Thyroid gland (tissue), 4 donors: ENCODE measurements around the gene TPBGL.

ENCODE experiments used
- POLR2A ChIP-seq, 2 donors: fragments of 450-650 bp; IDR thresholded peaks; one replicate each; pipeline ENCODE4 v1.6.1; 2017; ENCODE audit warnings: antibody characterized with exemption in 2 of 2, mild to moderate bottlenecking in 2 of 2, moderate library complexity in 1 of 2
- TF ChIP-seq, protein P1 (sequence below), 6 experiments: fragments of 200-600 bp in 3 of 6; fragments of 450-650 bp in 3 of 6; sonication (generic) in 3 of 6; IDR thresholded peaks; one replicate each; pipeline ENCODE4 v1.5.1; 2016 to 2019; ENCODE audit warnings: antibody characterized with exemption in 6 of 6, mild to moderate bottlenecking in 2 of 6, inconsistent platforms in 1 of 6, moderate library complexity in 1 of 6

DNA sequence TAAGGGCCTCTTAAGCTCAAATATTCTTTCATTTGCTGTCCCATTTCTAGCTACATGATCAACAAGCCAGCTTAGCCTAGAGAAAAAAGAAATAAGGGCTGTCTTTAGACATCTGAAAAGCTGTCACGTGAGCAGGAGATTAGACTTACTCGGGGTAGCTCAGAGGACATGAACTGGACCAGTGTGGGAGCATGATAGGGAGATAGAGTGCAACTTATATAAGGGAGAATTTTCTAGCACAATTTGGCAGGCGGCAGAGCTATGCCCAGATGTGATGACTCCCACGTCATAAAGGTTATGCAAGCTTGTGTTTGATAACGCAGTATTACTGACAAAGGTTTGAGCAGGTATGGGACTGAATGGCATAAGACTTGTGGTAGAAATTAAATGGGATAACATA, 28.2 kb upstream of the TPBGL start:
- TF ChIP-seq, protein P1, sequence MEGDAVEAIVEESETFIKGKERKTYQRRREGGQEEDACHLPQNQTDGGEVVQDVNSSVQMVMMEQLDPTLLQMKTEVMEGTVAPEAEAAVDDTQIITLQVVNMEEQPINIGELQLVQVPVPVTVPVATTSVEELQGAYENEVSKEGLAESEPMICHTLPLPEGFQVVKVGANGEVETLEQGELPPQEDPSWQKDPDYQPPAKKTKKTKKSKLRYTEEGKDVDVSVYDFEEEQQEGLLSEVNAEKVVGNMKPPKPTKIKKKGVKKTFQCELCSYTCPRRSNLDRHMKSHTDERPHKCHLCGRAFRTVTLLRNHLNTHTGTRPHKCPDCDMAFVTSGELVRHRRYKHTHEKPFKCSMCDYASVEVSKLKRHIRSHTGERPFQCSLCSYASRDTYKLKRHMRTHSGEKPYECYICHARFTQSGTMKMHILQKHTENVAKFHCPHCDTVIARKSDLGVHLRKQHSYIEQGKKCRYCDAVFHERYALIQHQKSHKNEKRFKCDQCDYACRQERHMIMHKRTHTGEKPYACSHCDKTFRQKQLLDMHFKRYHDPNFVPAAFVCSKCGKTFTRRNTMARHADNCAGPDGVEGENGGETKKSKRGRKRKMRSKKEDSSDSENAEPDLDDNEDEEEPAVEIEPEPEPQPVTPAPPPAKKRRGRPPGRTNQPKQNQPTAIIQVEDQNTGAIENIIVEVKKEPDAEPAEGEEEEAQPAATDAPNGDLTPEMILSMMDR (IDR thresholded peaks at IDR 0.05) = no peak
- TF ChIP-seq POLR2A (IDR thresholded peaks at IDR 0.05) = no peak
